SJCRH30 (cell line): Measurements from ENCODE around the gene ARSB. TPM values are rescaled to one million over a fixed set of nuclear protein-coding genes. Genes with fewer than 3 reads are reported as not detected.
"Not testable (repeated sequence)": the region's sequence is repeated elsewhere in the genome, so short reads cannot be mapped to it uniquely, and the experiment has no call there.

Experiments used
- DNase-seq, 2 experiments: peaks; one replicate each; pipeline ENCODE4 v3.0.0-alpha.2; 2015 to 2020
- H3K27ac ChIP-seq: fragments of 250-450 bp; sonication (Bioruptor Pico); 2 replicates; pipeline ENCODE4 v1.5.1; 2020; ENCODE audit warnings: mild to moderate bottlenecking, moderate library complexity
- H3K27me3 ChIP-seq: fragments of 250-450 bp; sonication (Bioruptor Pico); 2 replicates; pipeline ENCODE4 v1.5.1; 2020; ENCODE audit warnings: mild to moderate bottlenecking, moderate library complexity
- H3K36me3 ChIP-seq: fragments of 250-450 bp; sonication (Bioruptor Pico); 2 replicates; pipeline ENCODE4 v1.5.1; 2020; ENCODE audit warnings: mild to moderate bottlenecking, moderate library complexity
- H3K4me1 ChIP-seq: fragments of 250-450 bp; sonication (Bioruptor Pico); 2 replicates; pipeline ENCODE4 v1.5.1; 2020; ENCODE audit warnings: mild to moderate bottlenecking, moderate library complexity
- H3K4me3 ChIP-seq: fragments of 250-450 bp; sonication (Bioruptor Pico); 2 replicates; pipeline ENCODE4 v1.5.1; 2020; ENCODE audit warnings: mild to moderate bottlenecking, moderate library complexity
- H3K9me3 ChIP-seq: fragments of 250-450 bp; sonication (Bioruptor Pico); replicated peaks from 2 replicates; pipeline ENCODE4 v1.5.1; 2020; ENCODE audit warnings: mild to moderate bottlenecking, moderate library complexity
- total RNA-seq: library from RNA; depleted of rRNA; stranded (reverse); fragments of >200 nt; shearing (Covaris generic); gene quantifications from 2 replicates; pipeline ENCODE4 v1.2.3, GENCODE V29; 2014; rRNA removed

Gene ARSB
- total RNA-seq, 1 experiment from 2014 or later, result 16.4 TPM

GRCh38 chr5:78734094-78734845, 250.8 kb downstream of the ARSB start:
- H3K27me3 ChIP-seq, result no peaks in the 10 kb centered on the region
- no peak for DNase-seq
- H3K4me3 ChIP-seq, result no peak overlapping the region
- no peak overlapping the region for H3K27ac ChIP-seq
- no peaks in the 10 kb centered on the region for H3K9me3 ChIP-seq
- no peaks in the 10 kb centered on the region for H3K36me3 ChIP-seq
- H3K4me1 ChIP-seq, result no peaks in the 10 kb centered on the region

DNA sequence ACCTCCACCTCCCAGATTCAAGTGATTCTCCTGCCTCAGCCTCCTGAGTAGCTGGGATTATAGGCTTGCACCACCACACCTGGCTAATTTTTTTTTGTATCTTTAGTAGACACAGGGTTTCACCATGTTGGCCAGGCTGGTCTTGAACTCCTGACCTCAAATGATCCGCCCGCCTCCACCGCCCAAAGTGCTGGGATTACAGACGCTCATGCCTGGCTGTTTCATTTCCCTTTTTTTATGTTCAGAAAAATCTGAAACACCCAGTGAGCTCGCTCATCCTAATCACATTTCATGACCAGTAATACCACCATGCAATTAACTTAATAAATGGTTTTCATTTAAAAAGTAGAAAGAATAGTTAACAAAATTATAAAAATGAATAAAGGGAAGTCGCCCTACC, 252.4 kb downstream of the ARSB start:
- not testable (repeated sequence) for H3K9me3 ChIP-seq, H3K4me1 ChIP-seq, H3K27ac ChIP-seq, DNase-seq, H3K4me3 ChIP-seq, H3K27me3 ChIP-seq, H3K36me3 ChIP-seq

- H3K27me3 ChIP-seq, result no peaks in the 10 kb centered on the region
- DNase-seq, result no peak
- H3K36me3 ChIP-seq, result no peaks in the 10 kb centered on the region
- no peak overlapping the region for H3K4me3 ChIP-seq
- no peaks in the 10 kb centered on the region for H3K9me3 ChIP-seq
- H3K27ac ChIP-seq, result no peak overlapping the region
- no peaks in the 10 kb centered on the region for H3K4me1 ChIP-seq
Measured at GRCh38 chr5:78731884-78732283, 253.2 kb downstream of the ARSB start.

- Histone ChIP-seq H3K27ac (no peak overlapping the region), H3K4me1 (no peaks in the 10 kb centered on the region)
- no peak for DNase-seq
Measured at GRCh38 chr5:78730300-78731094, 254.6 kb downstream of the ARSB start.

DNA sequence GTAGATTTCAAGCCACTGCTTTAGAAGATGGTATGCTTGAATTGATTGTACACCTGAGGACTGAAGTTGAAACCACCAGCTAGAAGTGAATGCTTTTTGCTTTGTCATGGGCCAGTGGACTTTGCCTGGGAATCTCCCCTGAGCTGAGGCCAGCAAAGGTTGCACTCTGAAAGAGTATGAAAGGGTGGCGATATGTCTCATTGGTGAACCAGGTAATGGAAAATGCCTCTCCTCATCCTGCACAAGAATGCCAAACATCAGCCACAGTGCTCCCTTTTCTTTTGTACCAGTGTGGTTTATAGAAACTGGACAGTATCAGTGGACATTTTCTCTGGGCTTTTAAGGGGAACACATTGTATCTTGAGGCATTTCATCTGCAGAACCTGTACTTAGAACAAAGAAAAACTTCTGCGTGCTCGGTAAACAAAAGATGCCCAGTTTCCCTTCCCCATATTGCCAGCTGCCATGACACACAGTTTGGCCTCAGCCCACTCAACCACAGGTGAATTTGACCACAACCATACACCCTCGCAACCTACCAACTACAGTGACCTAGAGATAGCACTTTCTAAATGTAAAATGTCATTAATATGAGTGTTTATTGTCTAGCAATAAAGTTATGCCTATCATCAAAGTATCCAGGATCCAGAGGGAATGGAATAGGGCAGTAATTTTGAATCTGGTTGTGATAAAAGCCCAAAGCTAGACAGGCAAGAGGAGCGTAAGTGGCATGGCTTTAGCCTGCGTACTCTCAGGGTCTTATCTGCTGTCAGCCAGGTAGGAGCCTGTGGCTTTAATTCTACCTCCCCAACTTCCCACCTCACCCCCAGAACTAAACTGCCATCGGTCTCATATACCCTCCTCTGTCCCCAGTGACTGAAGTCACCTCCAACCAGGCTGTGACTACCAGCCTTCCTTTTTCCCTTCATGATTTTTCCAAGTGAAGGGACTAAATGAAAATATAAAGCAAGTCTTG, 257.0 kb downstream of the ARSB start:
- no peak for DNase-seq
- H3K27me3 ChIP-seq, result no peaks in the 10 kb centered on the region
- H3K9me3 ChIP-seq, result no peaks in the 10 kb centered on the region

More at GRCh38 chr5:78730300-78731094, 254.6 kb downstream of the ARSB start:
- no peaks in the 10 kb centered on the region for H3K27me3 ChIP-seq
- no peaks in the 10 kb centered on the region for H3K36me3 ChIP-seq
- H3K9me3 ChIP-seq, result no peaks in the 10 kb centered on the region
- H3K4me3 ChIP-seq, result no peak overlapping the region

More for the DNA sequence above, 257.0 kb downstream of the ARSB start:
- Histone ChIP-seq H3K27ac (no peak overlapping the region), H3K4me1 (no peaks in the 10 kb centered on the region), H3K4me3 (no peak overlapping the region), H3K36me3 (no peaks in the 10 kb centered on the region)

Other genes with a start within 250 kb of the ARSB start
- gene DMGDH, start 84.4 kb upstream of the ARSB start, total RNA-seq, result not detected in 2 replicates
- gene BHMT2, start 84.5 kb upstream of the ARSB start, total RNA-seq, result not detected in 2 replicates
- not detected in 2 replicates for gene BHMT, start 126.5 kb upstream of the ARSB start, total RNA-seq